ENCODE results near the gene FBH1. TPM values are rescaled to one million over a fixed set of nuclear protein-coding genes. Genes with fewer than 3 reads are reported as not detected.

Gene FBH1
- total RNA-seq, 1 donor from 2014 or later: 87.4 TPM

GRCh38 chr10:5963071-5963470, 73.0 kb downstream of the FBH1 start:
- no peak overlapping the region for H3K27ac Mint-ChIP-seq
- H3K36me3 Mint-ChIP-seq (ENCODE audit: insufficient read depth): no peaks in the 10 kb centered on the region

GRCh38 chr10:5963591-5963990, 73.5 kb downstream of the FBH1 start:
- H3K27ac Mint-ChIP-seq: no peak overlapping the region
- H3K4me1 Mint-ChIP-seq (ENCODE audit: low read depth): peaks cover 4% of the 10 kb centered on the region
- H3K27me3 Mint-ChIP-seq: peaks cover 18% of the 10 kb centered on the region
- H3K36me3 Mint-ChIP-seq (ENCODE audit: insufficient read depth): no peaks in the 10 kb centered on the region
- no peak for TF ChIP-seq CTCF (IDR thresholded peaks at IDR 0.05; ENCODE audit: unreplicated experiment)
- no peak overlapping the region for H3K4me3 Mint-ChIP-seq (ENCODE audit: low read depth)
- H3K9me3 Mint-ChIP-seq (ENCODE audit: low read depth): no peaks in the 10 kb centered on the region
- no peak for DNase-seq (ENCODE audit: low spot score, unreplicated experiment)

More at GRCh38 chr10:5963071-5963470, 73.0 kb downstream of the FBH1 start:
- H3K27me3 Mint-ChIP-seq: peaks cover 16% of the 10 kb centered on the region
- H3K4me3 Mint-ChIP-seq (ENCODE audit: low read depth): no peak overlapping the region
- no peak for DNase-seq (ENCODE audit: low spot score, unreplicated experiment)
- no peaks in the 10 kb centered on the region for H3K9me3 Mint-ChIP-seq (ENCODE audit: low read depth)
- peaks cover 2% of the 10 kb centered on the region for H3K4me1 Mint-ChIP-seq (ENCODE audit: low read depth)
- TF ChIP-seq CTCF (IDR thresholded peaks at IDR 0.05; ENCODE audit: unreplicated experiment): no peak

- H3K36me3 Mint-ChIP-seq (ENCODE audit: insufficient read depth): no peaks in the 10 kb centered on the region
- no peak overlapping the region for H3K4me3 Mint-ChIP-seq (ENCODE audit: low read depth)
- TF ChIP-seq CTCF (IDR thresholded peaks at IDR 0.05; ENCODE audit: unreplicated experiment): no peak
These were observed 74.7 kb downstream of the FBH1 start for GRCh38 chr10:5964736-5965135.

GRCh38 chr10:5965266-5965665, 75.2 kb downstream of the FBH1 start:
- Mint-ChIP-seq H3K4me3 (ENCODE audit: low read depth) (no peak overlapping the region), H3K36me3 (ENCODE audit: insufficient read depth) (no peaks in the 10 kb centered on the region), H3K27me3 (peaks cover 20% of the 10 kb centered on the region), H3K9me3 (ENCODE audit: low read depth) (no peaks in the 10 kb centered on the region), H3K27ac (no peak overlapping the region), H3K4me1 (ENCODE audit: low read depth) (peaks cover 11% of the 10 kb centered on the region)
- DNase-seq (ENCODE audit: low spot score, unreplicated experiment): no peak
- TF ChIP-seq CTCF (IDR thresholded peaks at IDR 0.05; ENCODE audit: unreplicated experiment): no peak

More at GRCh38 chr10:5964736-5965135, 74.7 kb downstream of the FBH1 start:
- no peaks in the 10 kb centered on the region for H3K9me3 Mint-ChIP-seq (ENCODE audit: low read depth)
- H3K27ac Mint-ChIP-seq: no peak overlapping the region
- no peak for DNase-seq (ENCODE audit: low spot score, unreplicated experiment)
- H3K27me3 Mint-ChIP-seq: peaks cover 20% of the 10 kb centered on the region
- peaks cover 8% of the 10 kb centered on the region for H3K4me1 Mint-ChIP-seq (ENCODE audit: low read depth)

GRCh38 chr10:5968037-5968680, 78.1 kb downstream of the FBH1 start:
- peak overlapping the region; percentile 92 for H3K27ac Mint-ChIP-seq
- peaks cover 17% of the 10 kb centered on the region for H3K4me1 Mint-ChIP-seq (ENCODE audit: low read depth)
- H3K27me3 Mint-ChIP-seq: peaks cover 15% of the 10 kb centered on the region
- no peak for DNase-seq (ENCODE audit: low spot score, unreplicated experiment)
- H3K9me3 Mint-ChIP-seq (ENCODE audit: low read depth): peaks cover 3% of the 10 kb centered on the region
- H3K4me3 Mint-ChIP-seq (ENCODE audit: low read depth): no peak overlapping the region
- no peak for TF ChIP-seq CTCF (IDR thresholded peaks at IDR 0.05; ENCODE audit: unreplicated experiment)
- peaks cover under 1% of the 10 kb centered on the region for H3K36me3 Mint-ChIP-seq (ENCODE audit: insufficient read depth)

Data from progenitor cell of endocrine pancreas (in vitro differentiated cells).